ENCODE measurements around the gene ERC2.

ERC2 gene

GRCh38 chr3:56113231-56113630, 355.0 kb downstream of the ERC2 start:
- Histone ChIP-seq H3K4me3 (ENCODE audit: low read depth, low read length) (no peak overlapping the region), H3K4me1 (ENCODE audit: control insufficient read depth, insufficient read depth, low read length) (no peaks in the 10 kb centered on the region), H3K27ac (ENCODE audit: extremely low read depth, low read depth, low read length) (no peak overlapping the region), H3K36me3 (ENCODE audit: control insufficient read depth in 2 of 2, insufficient read depth in 1 of 2, low read length in 2 of 2) (no peaks in the 10 kb centered on the region), H3K9me3 (ENCODE audit: control insufficient read depth, insufficient read depth, low read depth, low read length) (no peaks in the 10 kb centered on the region)
- CTCF ChIA-PET, result no interaction called here
- TF ChIP-seq OSR2 (tag by site-specific recombination; IDR thresholded peaks at IDR 0.05), result no peak
- TF ChIP-seq ZNF549 (tag by site-specific recombination; IDR thresholded peaks at IDR 0.05), result no peak
- TF ChIP-seq TCF7L2 (IDR thresholded peaks at IDR 0.05; ENCODE audit: borderline replicate concordance, low read depth, low read length), result no peak
- TF ChIP-seq BCL11B (tag by site-specific recombination; IDR thresholded peaks at IDR 0.05; ENCODE audit: low read depth), result no peak
- no peak for TF ChIP-seq ZNF140 (tag by site-specific recombination; IDR thresholded peaks at IDR 0.05)
- TF ChIP-seq ZBTB49 (tag by site-specific recombination; IDR thresholded peaks at IDR 0.05; ENCODE audit: low read depth), result no peak
- no peak for TF ChIP-seq ZNF555 (tag by site-specific recombination; conservative IDR thresholded peaks at IDR 0.05)
- no peak for TF ChIP-seq GLI4 (tag by site-specific recombination; IDR thresholded peaks at IDR 0.05)
- POLR2A ChIA-PET, result no interaction called here

- Histone ChIP-seq H3K4me3 (ENCODE audit: low read depth, low read length) (no peak overlapping the region), H3K27ac (ENCODE audit: extremely low read depth, low read depth, low read length) (no peak overlapping the region), H3K4me1 (ENCODE audit: control insufficient read depth, insufficient read depth, low read length) (no peaks in the 10 kb centered on the region), H3K36me3 (ENCODE audit: control insufficient read depth in 2 of 2, insufficient read depth in 1 of 2, low read length in 2 of 2) (no peaks in the 10 kb centered on the region), H3K9me3 (ENCODE audit: control insufficient read depth, insufficient read depth, low read depth, low read length) (no peaks in the 10 kb centered on the region)
- TF ChIP-seq ZNF600 (tag by site-specific recombination; IDR thresholded peaks at IDR 0.05) (no peak), ZNF19 (tag by site-specific recombination; IDR thresholded peaks at IDR 0.05; ENCODE audit: low read depth) (no peak), KLF9 (tag by site-specific recombination; IDR thresholded peaks at IDR 0.05; ENCODE audit: low read depth) (no peak), ZNF747 (tag by site-specific recombination; IDR thresholded peaks at IDR 0.05) (no peak), ZNF585B (tag by site-specific recombination; IDR thresholded peaks at IDR 0.05) (no peak), ZNF132 (tag by site-specific recombination; IDR thresholded peaks at IDR 0.05; ENCODE audit: borderline replicate concordance) (no peak)
- POLR2A ChIA-PET, result no interaction called here
- CTCF ChIA-PET, result no interaction called here
Observed at GRCh38 chr3:56111606-56112304, 356.5 kb downstream of the ERC2 start.

GRCh38 chr3:56110886-56111285, 357.4 kb downstream of the ERC2 start:
- no peaks in the 10 kb centered on the region for H3K4me1 ChIP-seq (ENCODE audit: control insufficient read depth, insufficient read depth, low read length)
- POLR2A ChIA-PET, result no interaction called here
- TF ChIP-seq ZNF24 (tag by site-specific recombination; IDR thresholded peaks at IDR 0.05), result no peak
- no peak for TF ChIP-seq KLF7 (tag by site-specific recombination; IDR thresholded peaks at IDR 0.05; ENCODE audit: borderline replicate concordance)
- TF ChIP-seq ZNF274 (IDR thresholded peaks at IDR 0.05; ENCODE audit: low read length), result no peak
- TF ChIP-seq ZNF274 (tag by site-specific recombination; IDR thresholded peaks at IDR 0.05; ENCODE audit: borderline replicate concordance), result no peak
- TF ChIP-seq, protein P1, sequence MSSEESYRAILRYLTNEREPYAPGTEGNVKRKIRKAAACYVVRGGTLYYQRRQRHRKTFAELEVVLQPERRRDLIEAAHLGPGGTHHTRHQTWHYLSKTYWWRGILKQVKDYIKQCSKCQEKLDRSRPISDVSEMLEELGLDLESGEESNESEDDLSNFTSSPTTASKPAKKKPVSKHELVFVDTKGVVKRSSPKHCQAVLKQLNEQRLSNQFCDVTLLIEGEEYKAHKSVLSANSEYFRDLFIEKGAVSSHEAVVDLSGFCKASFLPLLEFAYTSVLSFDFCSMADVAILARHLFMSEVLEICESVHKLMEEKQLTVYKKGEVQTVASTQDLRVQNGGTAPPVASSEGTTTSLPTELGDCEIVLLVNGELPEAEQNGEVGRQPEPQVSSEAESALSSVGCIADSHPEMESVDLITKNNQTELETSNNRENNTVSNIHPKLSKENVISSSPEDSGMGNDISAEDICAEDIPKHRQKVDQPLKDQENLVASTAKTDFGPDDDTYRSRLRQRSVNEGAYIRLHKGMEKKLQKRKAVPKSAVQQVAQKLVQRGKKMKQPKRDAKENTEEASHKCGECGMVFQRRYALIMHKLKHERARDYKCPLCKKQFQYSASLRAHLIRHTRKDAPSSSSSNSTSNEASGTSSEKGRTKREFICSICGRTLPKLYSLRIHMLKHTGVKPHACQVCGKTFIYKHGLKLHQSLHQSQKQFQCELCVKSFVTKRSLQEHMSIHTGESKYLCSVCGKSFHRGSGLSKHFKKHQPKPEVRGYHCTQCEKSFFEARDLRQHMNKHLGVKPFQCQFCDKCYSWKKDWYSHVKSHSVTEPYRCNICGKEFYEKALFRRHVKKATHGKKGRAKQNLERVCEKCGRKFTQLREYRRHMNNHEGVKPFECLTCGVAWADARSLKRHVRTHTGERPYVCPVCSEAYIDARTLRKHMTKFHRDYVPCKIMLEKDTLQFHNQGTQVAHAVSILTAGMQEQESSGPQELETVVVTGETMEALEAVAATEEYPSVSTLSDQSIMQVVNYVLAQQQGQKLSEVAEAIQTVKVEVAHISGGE (tag by site-specific recombination; conservative IDR thresholded peaks at IDR 0.05; ENCODE audit: low read depth), result no peak
- TF ChIP-seq KLF16 (tag by site-specific recombination; IDR thresholded peaks at IDR 0.05), result no peak
- TF ChIP-seq ZNF560 (tag by site-specific recombination; IDR thresholded peaks at IDR 0.05; ENCODE audit: borderline replicate concordance), result no peak
- H3K4me3 ChIP-seq (ENCODE audit: low read depth, low read length), result no peak overlapping the region
- no peaks in the 10 kb centered on the region for H3K9me3 ChIP-seq (ENCODE audit: control insufficient read depth, insufficient read depth, low read depth, low read length)
- no peaks in the 10 kb centered on the region for H3K36me3 ChIP-seq (ENCODE audit: control insufficient read depth in 2 of 2, insufficient read depth in 1 of 2, low read length in 2 of 2)
- CTCF ChIA-PET, result no interaction called here
- H3K27ac ChIP-seq (ENCODE audit: extremely low read depth, low read depth, low read length), result no peak overlapping the region

All from HEK293 (cell line).